ENCODE measurements around the gene MSH5.

DNA sequence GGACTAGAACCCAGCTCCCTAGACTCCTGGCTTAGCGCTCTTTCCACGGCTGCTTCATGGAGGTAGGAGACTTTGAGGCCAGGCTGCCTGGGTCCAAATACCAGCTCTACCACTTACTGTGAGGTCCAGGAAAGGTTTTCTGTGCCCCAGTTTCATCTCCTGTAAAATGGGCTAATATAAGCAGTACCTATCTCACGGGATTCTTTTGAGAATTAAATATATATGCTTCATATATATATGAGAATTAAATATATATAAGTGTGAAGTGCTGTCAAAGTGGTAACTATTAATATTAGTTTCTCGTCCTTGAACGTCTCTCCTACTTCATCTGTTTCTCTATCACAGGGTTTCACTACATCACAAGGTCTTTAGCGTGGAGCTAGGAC is 48.7 kb upstream of the MSH5 start:
- TF ChIP-seq, protein P1, sequence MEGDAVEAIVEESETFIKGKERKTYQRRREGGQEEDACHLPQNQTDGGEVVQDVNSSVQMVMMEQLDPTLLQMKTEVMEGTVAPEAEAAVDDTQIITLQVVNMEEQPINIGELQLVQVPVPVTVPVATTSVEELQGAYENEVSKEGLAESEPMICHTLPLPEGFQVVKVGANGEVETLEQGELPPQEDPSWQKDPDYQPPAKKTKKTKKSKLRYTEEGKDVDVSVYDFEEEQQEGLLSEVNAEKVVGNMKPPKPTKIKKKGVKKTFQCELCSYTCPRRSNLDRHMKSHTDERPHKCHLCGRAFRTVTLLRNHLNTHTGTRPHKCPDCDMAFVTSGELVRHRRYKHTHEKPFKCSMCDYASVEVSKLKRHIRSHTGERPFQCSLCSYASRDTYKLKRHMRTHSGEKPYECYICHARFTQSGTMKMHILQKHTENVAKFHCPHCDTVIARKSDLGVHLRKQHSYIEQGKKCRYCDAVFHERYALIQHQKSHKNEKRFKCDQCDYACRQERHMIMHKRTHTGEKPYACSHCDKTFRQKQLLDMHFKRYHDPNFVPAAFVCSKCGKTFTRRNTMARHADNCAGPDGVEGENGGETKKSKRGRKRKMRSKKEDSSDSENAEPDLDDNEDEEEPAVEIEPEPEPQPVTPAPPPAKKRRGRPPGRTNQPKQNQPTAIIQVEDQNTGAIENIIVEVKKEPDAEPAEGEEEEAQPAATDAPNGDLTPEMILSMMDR (conservative IDR thresholded peaks at IDR 0.05; ENCODE audit: low read length): no peak
- no peak for TF ChIP-seq EZH2phosphoT487 (IDR thresholded peaks at IDR 0.05; ENCODE audit: borderline replicate concordance, low read depth, low read length)

All from OCI-LY7 (cell line).